SK-N-DZ (cell line): ENCODE results near the gene AHDC1.

Experiments
- DNase-seq: peaks from one replicate; pipeline ENCODE4 v3.0.0-alpha.2; 2015; ENCODE audit warnings: low spot score

Gene AHDC1

DNA sequence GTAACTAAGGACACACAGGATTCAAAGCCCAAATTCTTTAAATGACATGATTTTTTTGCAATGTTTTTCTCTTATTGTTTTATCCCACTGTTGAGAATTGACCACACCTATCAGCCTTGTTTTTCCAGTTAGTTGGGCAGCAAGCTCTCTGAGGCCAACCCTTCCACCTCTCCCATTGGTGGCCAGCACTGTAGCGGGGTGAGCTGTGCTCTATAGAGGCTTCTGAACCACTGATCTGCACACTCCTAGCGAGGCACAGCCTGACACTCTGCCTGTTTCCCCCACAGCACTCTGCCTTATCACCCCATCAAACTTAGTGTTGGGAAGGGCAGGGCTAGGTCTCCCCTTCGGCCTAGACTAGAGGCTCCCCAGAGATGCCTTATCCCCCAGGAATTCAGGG, 19.5 kb downstream of the AHDC1 start:
- no peak for DNase-seq

DNA sequence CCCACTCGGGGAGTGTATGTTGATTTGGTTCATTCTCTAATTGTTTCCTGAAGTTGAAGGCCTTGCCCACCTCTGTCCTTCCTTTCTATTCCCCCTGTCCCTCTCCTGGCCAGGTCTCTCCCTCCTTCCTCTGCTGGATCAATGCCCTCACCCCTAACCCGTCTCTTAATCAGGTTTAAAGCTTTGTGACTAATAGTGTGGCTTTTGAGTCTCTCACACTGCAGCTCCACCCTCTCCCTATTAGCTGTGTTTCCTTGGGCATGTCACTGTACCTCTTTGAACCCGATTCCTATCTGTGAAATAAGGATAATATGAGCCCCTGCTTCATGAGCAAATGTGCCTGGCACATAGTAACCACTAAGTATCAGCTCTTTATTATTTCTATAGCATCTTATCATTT, 20.5 kb downstream of the AHDC1 start:
- DNase-seq = no peak

DNA sequence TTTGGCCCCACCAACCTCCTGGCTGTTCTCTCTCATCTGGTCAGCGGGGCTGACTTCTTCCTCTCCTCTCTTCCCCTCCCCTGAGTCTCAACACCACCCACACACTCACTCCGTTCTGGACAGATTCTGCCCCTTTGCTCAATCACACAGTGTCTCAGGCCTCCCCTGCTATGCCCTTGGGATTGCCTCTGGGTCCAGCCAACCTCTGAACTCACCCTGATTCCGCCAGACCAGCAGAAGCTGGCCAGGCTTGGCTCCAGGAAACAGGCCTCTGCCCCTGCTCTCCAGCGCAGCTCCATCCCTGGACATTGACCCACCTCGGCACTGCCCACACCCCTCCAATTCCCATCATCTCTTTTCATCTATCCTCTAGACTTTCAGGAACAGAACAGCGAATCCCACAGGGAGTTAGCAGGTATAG, 22.1 kb downstream of the AHDC1 start:
- DNase-seq = no peak

DNA sequence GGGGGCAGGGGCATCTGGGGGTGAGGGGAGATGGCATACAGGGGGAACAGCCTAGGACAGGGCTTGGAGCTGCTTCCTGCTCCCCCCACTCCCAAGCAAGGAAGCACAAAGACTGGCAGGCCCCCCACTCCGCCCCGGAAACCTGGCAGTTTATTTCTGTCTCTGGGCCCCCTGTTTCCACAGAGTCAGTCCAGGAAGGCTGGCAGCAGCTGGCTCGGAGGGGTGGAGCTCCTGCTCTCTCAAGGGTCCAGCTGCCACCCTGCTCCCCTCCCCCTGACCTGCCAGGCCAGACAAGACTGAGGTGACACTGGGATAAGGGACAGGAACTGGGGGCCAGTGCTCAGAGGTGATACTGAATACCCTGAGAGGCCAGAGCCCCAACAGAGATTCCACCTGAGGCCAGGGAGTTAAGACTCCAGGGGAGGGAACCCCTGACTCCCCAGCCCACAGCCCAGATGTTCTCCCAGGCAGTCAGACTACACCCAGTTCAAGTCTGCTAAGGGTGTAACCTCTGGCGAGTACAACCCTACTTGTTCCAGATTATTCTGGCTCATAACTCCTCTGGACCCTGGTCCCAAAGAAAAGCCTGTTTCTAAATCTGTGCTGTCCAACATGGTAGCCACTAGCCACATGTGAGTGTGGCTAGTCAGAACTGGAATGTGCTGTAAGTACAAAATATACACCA, 26.3 kb downstream of the AHDC1 start:
- DNase-seq = no peak

DNA sequence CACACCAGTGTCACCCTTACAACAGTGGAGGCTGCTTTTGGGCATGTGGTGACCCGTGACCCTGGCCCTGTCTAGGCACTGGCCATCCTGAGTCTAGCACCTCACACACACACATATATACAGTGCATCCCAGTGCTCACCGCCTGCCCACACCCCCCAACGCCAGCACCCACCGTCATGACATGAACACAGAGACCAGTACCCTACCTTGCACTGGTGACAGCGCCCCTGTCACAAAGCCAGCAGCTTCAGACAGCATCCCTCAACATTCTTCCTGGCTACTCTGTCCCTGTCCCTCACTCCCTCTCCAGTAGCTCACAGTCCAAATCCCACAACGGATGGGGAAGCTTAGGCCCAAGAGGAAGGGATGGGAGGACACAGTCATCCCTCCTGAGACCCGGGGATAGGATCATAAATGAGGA, 27.1 kb downstream of the AHDC1 start:
- DNase-seq = no peak

DNA sequence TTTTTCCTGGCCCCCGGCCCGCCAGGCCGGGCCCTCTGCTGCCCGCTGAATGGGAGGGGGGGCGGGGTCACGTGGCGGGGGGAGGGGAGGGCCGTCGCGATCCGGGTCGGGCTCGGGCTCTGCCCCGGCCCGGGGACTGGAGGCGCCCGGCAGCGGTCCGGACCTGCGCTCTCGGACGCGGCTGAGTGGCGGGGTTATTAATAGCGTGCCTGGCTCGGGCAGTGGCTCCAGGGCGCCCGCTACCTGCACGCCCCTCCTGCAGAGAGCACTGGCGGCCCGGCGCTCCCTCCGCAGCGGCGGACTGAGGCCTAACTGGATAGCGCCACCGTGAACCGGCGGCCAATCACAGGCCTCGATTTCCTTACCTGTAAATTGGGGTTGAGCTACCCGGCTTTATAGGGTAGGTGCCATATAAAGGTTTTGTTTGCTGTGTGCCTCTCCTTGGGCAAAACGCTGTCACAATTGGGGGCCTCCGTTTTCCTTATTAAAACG, 28.1 kb downstream of the AHDC1 start:
- peak; percentile 41 for DNase-seq

DNA sequence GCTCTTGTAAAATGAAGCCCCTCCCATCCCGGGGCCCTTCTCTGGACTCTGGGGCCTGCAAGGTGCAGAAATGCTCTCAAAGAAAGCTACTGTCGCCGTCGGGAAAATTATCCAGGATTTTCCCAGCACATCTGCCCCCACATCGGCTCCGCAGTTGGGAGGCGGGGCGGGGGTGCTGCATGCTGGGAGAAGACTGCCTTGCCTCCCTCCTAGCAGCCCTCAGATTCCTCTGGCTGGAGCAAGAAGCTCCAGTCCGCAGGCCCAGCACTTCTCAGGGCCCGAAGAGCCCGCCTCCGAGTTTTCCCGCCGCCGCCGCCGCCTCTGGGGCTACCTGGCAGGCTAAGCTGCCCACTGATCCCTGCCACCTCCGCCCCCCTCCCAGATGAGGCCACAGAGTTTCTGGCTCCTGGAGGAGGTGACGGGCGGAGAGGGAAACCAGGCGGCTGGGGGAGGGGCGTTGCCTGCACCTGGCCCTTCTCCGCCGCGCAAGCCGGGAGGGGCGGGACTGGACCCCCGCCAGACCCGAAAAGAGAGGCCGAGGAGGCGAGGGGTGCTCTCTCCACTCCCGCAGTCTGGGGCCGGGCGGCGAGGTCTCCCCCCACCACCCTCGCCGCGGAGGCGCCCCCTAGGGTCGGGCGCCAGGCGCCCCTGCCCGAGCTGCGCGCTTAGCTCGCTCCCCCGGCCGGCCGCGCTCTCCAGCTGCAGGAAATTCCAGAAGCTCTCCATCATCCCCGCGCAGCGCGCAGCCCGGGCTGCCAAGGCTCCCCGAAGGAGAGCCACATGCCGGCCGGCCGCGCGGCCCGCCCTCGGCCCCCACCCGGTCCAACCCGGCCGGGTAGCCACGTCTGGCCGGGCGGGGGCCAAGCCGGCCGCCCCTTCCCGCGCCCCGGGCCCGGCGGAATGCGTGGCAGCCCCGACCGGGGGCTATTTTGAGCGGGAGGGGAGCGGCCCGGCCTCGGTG, 28.8 kb downstream of the AHDC1 start:
- DNase-seq = peak; percentile 63

DNA sequence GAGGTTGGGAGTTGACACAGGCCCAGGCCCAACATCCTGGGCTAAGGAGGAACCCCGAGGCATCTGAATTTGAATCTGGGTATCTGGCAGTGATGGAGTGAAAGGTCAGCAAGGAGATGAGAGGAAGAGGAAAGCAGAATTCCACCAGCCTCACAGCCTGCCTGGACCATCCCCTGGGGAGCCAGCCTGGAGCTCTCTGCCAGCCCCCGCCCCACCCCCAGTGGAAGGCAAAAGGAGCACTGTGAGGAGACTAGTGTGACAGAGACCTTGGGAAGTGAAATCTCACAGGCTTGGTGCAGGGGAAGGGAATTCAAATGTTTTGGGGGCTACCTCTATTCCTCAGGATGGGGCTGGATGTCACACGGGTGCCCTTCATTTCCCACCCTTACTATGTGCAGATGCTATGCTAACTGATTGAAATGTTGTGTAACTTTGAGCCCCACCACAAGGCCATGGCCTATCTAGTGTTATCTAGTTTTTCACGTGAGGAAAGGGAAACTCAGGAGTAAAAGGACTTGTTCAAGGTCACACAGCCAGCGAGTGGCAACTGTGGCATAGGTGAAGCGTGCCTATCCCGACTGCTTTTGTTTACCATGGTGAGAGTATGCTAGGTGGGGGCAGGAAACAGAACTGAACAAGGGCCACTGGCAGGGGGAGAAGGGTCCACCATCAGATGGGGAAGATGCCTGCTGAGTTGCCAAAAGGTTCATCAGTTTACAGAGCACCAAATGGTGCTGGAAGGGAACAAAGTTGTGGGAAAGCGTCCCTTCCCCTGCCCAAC, 29.8 kb downstream of the AHDC1 start:
- DNase-seq = no peak

DNA sequence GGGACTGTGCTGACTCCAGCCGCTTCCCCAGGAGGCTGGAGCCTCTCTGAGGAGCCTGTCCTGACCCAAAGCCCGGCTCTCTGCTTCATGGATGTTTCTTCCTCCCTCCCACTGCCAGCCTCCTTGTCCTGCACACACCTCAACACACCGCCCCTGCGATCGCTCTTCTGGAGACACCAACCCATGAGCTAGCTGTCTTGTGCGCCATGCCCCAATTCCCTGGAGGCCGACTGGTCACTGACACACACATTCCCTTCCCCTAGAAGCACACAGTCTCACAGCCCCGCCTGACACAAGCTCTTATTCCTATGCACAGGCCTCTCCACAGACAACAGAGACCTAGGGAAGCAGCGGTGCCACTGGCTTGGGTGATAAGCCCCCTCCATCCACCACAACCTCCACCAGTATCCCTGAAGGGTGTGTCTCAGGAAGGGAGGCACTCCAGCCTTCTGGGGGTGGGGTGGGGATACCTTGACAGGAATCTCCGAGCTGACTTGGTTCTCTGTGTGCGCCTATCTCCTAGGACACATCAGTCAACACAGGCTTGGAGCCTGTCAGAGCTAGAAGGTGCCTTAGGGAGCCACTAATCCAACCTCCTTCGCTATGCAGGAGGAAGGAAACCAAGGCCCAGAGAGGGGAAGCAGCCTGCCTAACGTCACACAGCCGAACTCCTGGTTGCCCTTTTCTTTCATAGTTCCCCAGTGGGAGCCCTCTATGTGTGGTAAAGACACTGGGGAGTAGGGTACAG, 31.1 kb downstream of the AHDC1 start:
- DNase-seq = peak; percentile 68

DNA sequence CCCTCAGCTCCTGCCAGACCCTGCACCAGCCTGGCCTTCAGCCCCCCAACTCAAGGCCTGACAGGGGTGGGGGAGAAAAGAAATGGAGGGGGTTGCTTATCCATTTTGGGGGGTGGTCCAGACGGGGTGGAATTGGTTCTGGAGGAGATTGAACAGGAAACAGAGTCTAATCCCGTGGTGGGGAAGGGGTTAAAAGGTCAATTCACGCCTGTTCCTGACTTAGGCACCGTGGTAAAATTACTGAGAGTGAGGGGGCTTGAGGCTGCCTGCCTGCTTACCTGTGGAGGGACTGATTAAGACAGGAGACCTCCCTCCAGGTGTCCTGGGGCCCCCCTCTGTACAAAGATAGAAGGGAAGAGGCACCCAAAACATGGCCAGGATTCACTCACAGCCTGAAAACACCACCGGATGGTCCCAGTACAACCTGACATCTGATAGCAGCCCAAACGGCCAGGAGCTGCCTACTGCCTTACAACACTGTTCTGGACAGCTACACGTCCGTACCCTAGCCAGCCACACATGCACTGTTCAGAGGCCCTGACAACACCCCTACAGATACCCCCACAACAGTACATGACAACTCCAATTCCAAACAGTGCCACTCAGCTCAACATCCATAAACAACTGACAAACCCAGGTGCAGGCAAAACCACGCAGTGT, 31.8 kb downstream of the AHDC1 start:
- no peak for DNase-seq

DNA sequence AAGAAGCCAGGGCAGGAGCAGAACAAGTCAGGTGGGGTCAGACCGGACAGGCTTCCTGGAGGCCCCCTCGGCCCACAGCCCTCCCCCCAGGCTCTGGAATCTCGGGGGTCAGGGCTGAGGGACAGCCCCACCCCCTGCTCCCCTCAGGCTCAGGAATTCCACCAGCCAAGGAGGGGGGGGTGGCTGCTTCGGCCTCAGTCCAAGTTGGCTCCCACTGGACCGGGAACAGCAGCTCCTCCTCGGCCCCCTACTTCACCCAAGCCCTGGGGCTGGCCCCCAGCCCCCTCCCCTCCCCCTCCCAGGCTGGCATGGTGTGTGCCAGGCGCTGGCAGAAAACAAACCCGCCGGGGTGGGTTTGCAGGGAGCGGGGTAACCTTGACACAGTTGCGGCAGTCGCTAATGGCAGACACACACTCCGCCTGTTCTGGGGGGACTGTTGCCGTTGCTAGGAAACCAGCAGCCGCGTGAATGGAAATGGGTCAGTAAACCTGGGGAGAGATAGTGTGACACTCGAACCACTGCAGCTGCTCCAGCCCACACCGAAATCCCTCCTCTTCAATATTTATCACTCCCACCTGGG, 32.4 kb downstream of the AHDC1 start:
- no peak for DNase-seq

DNA sequence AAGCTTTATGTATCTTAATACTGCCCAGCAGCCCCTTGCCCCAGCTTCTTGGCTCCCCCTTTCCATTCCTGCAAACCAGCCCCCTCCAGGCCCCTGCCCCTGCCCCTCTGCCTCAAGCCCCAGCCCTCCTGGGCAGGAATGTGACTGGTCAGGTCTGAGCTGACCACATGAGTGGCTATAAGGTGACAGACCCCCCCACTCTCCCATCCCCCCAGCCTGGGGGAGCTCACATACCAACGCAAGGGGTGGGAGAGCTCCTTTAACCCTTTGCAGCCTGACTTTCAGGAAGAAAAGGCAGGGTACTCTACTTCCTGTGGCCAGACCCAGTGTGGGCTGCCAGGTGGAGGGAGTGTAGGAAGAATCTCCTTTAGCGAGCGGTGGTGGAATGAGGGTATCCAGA, 33.2 kb downstream of the AHDC1 start:
- no peak for DNase-seq

DNA sequence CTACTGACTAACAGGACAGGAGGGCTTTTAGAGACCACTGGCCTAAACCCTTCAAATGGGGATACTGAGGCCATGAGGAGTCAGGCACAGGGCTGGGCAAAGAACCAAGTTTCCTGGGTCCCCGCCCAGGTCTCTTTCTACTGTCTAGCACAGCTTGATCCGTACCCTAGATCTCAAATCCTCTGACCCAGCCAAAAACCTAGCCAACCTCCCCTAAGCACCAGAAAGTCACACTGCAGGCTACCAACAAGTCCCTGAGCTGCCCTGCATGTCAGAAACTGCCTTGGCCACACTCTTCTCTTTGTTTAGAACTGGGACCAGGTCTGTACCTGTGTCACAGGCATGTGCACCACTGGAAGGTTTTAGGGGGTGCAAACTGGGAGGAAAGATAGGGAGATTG, 33.6 kb downstream of the AHDC1 start:
- DNase-seq = no peak

DNA sequence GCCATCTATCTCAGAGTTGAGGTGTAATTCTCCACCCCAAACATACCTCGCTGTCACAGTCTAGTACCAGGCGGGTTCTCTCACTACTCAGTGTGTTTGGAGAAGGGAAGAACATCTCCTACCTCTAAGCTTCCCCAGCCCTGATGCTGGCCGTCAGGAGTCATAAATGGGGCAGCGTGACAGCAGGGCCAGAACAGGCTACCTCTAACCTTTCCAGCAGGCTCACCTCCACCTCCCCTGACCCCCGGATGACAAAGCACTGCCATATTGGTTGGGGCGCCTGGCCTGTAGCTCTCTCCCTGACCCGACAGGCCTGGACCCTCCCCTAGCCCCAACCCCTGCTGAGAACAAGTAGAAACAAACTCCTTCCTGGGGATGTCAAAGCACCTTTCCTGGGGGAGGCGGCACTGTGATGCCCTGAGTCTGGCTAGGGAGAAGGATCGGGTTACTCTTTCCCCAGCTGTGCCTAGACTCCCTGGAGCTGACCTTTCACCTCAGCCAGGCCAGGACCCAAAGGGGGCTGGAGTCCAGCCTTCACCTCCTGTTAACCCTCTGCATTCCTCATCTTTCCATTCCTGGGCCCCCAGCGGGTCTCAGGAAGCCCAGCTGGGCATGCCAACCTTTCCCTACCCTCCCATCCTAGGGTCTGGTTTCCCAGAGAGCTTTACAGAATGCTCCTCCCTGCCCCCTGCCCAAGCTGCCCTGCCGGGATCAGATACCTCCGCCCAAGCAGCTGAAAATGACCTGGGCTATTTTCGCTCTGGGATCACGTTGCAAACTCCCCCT, 34.2 kb downstream of the AHDC1 start:
- DNase-seq = no peak

DNA sequence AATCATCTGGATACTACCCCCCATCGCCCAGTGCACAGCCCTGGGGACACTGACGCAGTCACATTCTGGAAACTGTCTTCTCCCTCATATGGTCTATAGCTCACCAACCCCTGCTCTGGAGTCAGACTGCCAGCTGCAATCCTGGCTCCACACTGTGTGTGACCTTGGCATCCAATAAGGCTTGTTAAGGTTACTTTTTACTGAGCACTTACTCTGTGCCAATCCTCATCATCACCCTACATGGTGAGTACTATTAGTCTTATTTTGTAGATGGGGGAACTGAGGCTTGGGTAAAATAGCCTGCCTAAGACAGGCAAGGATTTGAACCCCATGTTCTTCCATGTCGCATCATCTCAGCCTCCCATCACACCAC, 34.9 kb downstream of the AHDC1 start:
- DNase-seq = no peak

DNA sequence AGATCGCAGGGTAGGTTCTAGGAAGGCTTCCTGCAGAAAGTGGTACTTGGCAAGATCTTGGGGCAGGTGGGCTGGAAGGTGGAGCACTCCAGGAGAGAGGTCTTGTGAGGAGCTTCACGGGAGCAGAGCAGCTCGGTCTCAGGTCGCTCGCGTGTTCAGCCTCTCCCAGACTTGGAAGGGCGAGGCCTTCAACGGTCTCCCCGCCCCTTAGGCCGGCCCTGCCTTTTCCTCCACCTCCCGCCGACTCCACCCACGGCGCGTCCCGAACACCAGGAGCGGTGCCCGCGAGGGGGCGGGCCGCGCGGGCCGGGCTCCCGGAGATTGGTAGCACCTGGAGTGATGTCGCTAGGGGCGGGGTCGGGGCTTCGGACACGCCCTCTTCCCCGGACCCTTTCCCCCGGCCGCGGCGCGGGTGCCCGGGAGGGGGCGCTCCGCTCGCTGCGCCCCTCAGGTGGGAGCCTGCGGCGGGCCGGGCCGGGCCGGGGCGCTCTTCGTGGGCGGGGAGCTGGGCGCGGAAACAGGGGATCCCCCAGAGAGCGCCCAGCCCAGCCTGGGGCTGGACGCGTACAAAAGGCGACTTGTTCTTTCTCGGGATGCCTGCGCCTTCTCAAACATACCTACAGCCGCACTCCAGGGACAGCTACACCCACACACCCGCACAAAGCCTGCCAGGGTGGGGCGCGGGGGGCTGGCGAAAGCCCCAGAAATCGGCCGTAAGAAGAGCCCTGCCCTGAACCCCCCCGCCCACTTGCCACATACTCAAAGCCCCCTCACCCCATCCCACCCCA, 35.5 kb downstream of the AHDC1 start:
- peak; percentile 90 for DNase-seq

DNA sequence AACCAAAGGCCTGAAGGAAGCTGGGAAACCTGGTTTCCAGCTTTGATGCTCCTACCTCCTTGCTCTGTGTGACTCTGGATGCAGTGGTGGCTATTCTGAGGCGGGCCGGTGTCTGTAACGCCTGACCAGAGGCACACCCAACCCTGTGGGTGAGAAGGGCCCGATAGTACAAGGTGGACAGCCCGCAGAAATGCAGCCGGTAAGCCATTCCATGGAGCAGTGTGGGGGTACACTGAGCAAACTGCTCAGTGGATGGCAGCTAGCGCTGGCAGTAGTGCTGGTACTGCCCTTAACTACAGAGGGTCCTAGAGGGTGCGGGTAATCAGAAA, 36.0 kb downstream of the AHDC1 start:
- DNase-seq = no peak

DNA sequence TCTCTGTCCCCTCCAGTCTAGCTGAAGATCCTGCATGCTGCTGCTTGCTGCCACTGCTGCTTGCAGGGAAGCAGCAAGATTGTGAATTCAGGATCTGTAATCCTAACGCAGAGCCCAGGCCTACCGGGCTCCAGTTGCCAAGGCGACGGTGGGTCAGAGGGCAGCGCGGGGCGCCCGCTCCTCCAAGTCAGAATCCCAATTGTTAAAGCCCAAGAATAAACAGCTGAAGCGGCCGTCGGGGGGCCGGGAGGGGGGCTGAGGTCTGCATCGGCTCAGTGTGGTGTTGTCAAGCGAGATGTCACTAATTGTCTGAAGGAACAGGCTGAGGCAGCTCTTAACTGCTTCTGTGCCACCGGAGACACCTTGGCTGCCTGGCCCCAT, 36.8 kb downstream of the AHDC1 start:
- peak; percentile 41 for DNase-seq
